GM23338 (cell line): ENCODE data around the gene EHD4. TPM values are rescaled to one million over a fixed set of nuclear protein-coding genes. Genes with fewer than 3 reads are reported as not detected.

Source experiments
- ATAC-seq: fragments of 200-7000 bp; cut with Tn5 transposase; 3 replicates; pipeline ENCODE4 v1.9.1; 2020
- DNase-seq: peaks from one replicate; pipeline ENCODE4 v3.0.0-alpha.2; 2015; ENCODE audit warnings: low spot score
- H2AFZ ChIP-seq: fragments of 200-600 bp; sonication (generic); 2 replicates; pipeline ENCODE4 v1.8.0; 2016; ENCODE audit warnings: antibody characterized with exemption, mild to moderate bottlenecking, moderate library complexity
- H3F3A ChIP-seq: fragments of 200-600 bp; sonication (generic); replicated peaks from 2 replicates; pipeline ENCODE4 v1.8.0; 2017; ENCODE audit warnings: antibody characterized with exemption, mixed run types, low read depth
- H3K27ac ChIP-seq: fragments of 200-600 bp; sonication (generic); 2 replicates; pipeline ENCODE4 v1.6.1; 2016; ENCODE audit warnings: low read depth
- H3K27me3 ChIP-seq: fragments of 200-600 bp; sonication (generic); 2 replicates; pipeline ENCODE4 v1.8.0; 2016; ENCODE audit warnings: mild to moderate bottlenecking, mixed run types, moderate library complexity; ENCODE audit not compliant: insufficient read depth
- H3K36me3 ChIP-seq: fragments of 200-600 bp; sonication (generic); 2 replicates; pipeline ENCODE4 v1.8.0; 2016; ENCODE audit warnings: mild to moderate bottlenecking; ENCODE audit not compliant: insufficient read depth
- H3K4me1 ChIP-seq: fragments of 200-600 bp; sonication (generic); 2 replicates; pipeline ENCODE4 v1.8.0; 2016; ENCODE audit warnings: mild to moderate bottlenecking, moderate library complexity; ENCODE audit not compliant: insufficient read depth
- H3K4me2 ChIP-seq: fragments of 200-600 bp; sonication (generic); 2 replicates; pipeline ENCODE4 v1.7.1; 2017; ENCODE audit warnings: mixed run types
- H3K4me3 ChIP-seq: fragments of 200-600 bp; sonication (generic); 2 replicates; pipeline ENCODE4 v1.6.1; 2016; ENCODE audit warnings: mixed run types
- H3K79me2 ChIP-seq: fragments of 200-600 bp; sonication (generic); replicated peaks from 2 replicates; pipeline ENCODE4 v1.8.0; 2017; ENCODE audit warnings: mild to moderate bottlenecking; ENCODE audit not compliant: insufficient read depth
- H3K9me2 ChIP-seq: fragments of 200-600 bp; sonication (generic); 2 replicates; pipeline ENCODE4 v1.8.0; 2017; ENCODE audit not compliant: insufficient read depth
- H4K20me1 ChIP-seq: fragments of 200-600 bp; sonication (generic); replicated peaks from 2 replicates; pipeline ENCODE4 v1.8.0; 2017; ENCODE audit warnings: mild to moderate bottlenecking; ENCODE audit not compliant: insufficient read depth
- H3K27ac Mint-ChIP-seq: 2 replicates; pipeline ENCODE4 v1.8.0; 2020; ENCODE audit warnings: inconsistent platforms, mild to moderate bottlenecking, moderate library complexity, mixed read lengths
- H3K27me3 Mint-ChIP-seq: 3 replicates; pipeline ENCODE4 v1.8.0; 2022; ENCODE audit warnings: low read depth, mild to moderate bottlenecking, moderate library complexity, mixed read lengths, inconsistent platforms; ENCODE audit not compliant: insufficient read depth, poor library complexity
- H3K36me3 Mint-ChIP-seq: 3 replicates; pipeline ENCODE4 v1.8.0; 2021; ENCODE audit warnings: low read depth, mild to moderate bottlenecking, inconsistent platforms, moderate library complexity, mixed read lengths
- H3K4me1 Mint-ChIP-seq: 3 replicates; pipeline ENCODE4 v1.8.0; 2020; ENCODE audit warnings: mild to moderate bottlenecking, inconsistent platforms, mixed read lengths
- H3K4me3 Mint-ChIP-seq: 3 replicates; pipeline ENCODE4 v1.8.0; 2021; ENCODE audit warnings: moderate library complexity, mild to moderate bottlenecking, inconsistent platforms, mixed read lengths
- H3K9me3 Mint-ChIP-seq: 3 replicates; pipeline ENCODE4 v1.8.0; 2020; ENCODE audit warnings: moderate library complexity, mild to moderate bottlenecking, inconsistent platforms, mixed read lengths
- CREB1 ChIP-seq: fragments of 250-450 bp; sonication (Bioruptor Pico); IDR thresholded peaks from 2 replicates; pipeline ENCODE4 v1.5.0; 2020; ENCODE audit warnings: low read depth, mild to moderate bottlenecking, moderate library complexity
- CTCF ChIP-seq, 2 experiments: fragments of 200-600 bp in 1 of 2; sonication (generic) in 1 of 2; conservative IDR thresholded peaks; 2 replicates each; pipeline versions ENCODE4 v1.5.1 to v1.6.1; 2016 to 2017; ENCODE audit warnings: antibody characterized with exemption in 2 of 2, low read depth in 2 of 2, mild to moderate bottlenecking in 2 of 2, moderate library complexity in 1 of 2
- ETS1 ChIP-seq: IDR thresholded peaks from 2 replicates; pipeline ENCODE4 v1.6.1; 2016; ENCODE audit warnings: antibody characterized with exemption
- POLR2AphosphoS5 ChIP-seq: IDR thresholded peaks from 2 replicates; pipeline ENCODE4 v1.6.1; 2016; ENCODE audit warnings: antibody characterized with exemption, low read depth
- STAT1 ChIP-seq: IDR thresholded peaks from one replicate; pipeline ENCODE4 v1.6.1; 2016; ENCODE audit warnings: antibody characterized with exemption; ENCODE audit not compliant: unreplicated experiment
- ZNF114 ChIP-seq: fragments of 250-450 bp; sonication (Bioruptor Pico); IDR thresholded peaks from 2 replicates; pipeline ENCODE4 v1.5.0; 2020; ENCODE audit warnings: mild to moderate bottlenecking, moderate library complexity
- ZNF462 ChIP-seq: fragments of 250-450 bp; sonication (Bioruptor Pico); IDR thresholded peaks from 2 replicates; pipeline ENCODE4 v1.5.0; 2020; ENCODE audit warnings: mild to moderate bottlenecking, moderate library complexity
- polyA plus RNA-seq: library from polyadenylated mRNA; unstranded; fragments of >200 nt; fragmentation: Nextera tagmentation; extraction: Ambion mirVana; gene quantifications from 2 replicates; pipeline ENCODE4 v1.2.1, GENCODE V29; 2016
- total RNA-seq: library from RNA; depleted of rRNA; stranded (reverse); fragments of >200 nt; shearing (Covaris generic); gene quantifications from 2 replicates; pipeline ENCODE4 v1.2.3, GENCODE V29; 2014

Gene EHD4
- total and polyA plus RNA-seq, 2 experiments from 2014 or later, result 13.0 to 31.0 TPM

- TF ChIP-seq ZNF462 (no peak), ETS1 (no peak), POLR2AphosphoS5 (no peak), CTCF (conservative IDR thresholded peaks at IDR 0.05; ENCODE audit: low read depth in 2 of 2) (no peak)
Measured at GRCh38 chr15:41896566-41896965, 75.8 kb downstream of the EHD4 start (continued).

- no peak for DNase-seq
- Histone ChIP-seq H4K20me1 (no peaks in the 10 kb centered on the region; the same call in 1 of the 2 replicates), H3K4me2 (no peak overlapping the region), H3K79me2 (no peaks in the 10 kb centered on the region), H3K9me2 (no peaks in the 10 kb centered on the region), H3K27me3 (no peaks in the 10 kb centered on the region), H2AFZ (no peak overlapping the region), H3F3A (no peaks in the 10 kb centered on the region), H3K4me3 (no peak overlapping the region), H3K27ac (no peak overlapping the region), H3K36me3 (peaks cover 3% of the 10 kb centered on the region; the same call in 1 of the 2 replicates), H3K4me1 (no peaks in the 10 kb centered on the region)
- Mint-ChIP-seq H3K4me1 (no peaks in the 10 kb centered on the region; the same call in 1 of the 3 replicates), H3K4me3 (no peak overlapping the region), H3K36me3 (peaks cover 16% of the 10 kb centered on the region), H3K27ac (no peak overlapping the region), H3K9me3 (no peaks in the 10 kb centered on the region), H3K27me3 (peaks cover 13% of the 10 kb centered on the region)
- ATAC-seq, result no peak
- no peak for TF ChIP-seq STAT1
- no peak for TF ChIP-seq CREB1 (CRISPR knock-in tag)
- TF ChIP-seq ZNF462, result no peak
- TF ChIP-seq ZNF114 (CRISPR knock-in tag), result no peak
Measured at GRCh38 chr15:41895957-41896356, 76.4 kb downstream of the EHD4 start.
